NB4 (cell line): ENCODE results near the gene GPX8.

Experiments used
- CTCF ChIP-seq: IDR thresholded peaks from one replicate; pipeline ENCODE4 v1.5.1; 2012; ENCODE audit warnings: low read depth, low read length
- MAX ChIP-seq: IDR thresholded peaks from 2 replicates; pipeline ENCODE4 v1.6.1; 2011; ENCODE audit warnings: low read depth, low read length
- MYC ChIP-seq: IDR thresholded peaks from 2 replicates; pipeline ENCODE4 v1.6.1; 2011; ENCODE audit warnings: low read depth, low read length
- POLR2A ChIP-seq: IDR thresholded peaks from 2 replicates; pipeline ENCODE4 v1.6.1; 2011; ENCODE audit warnings: mild to moderate bottlenecking; ENCODE audit not compliant: insufficient read length; ENCODE audit errors: extremely low read depth

GRCh38 chr5:55176176-55176818 is 16.3 kb downstream of the GPX8 start:
- TF ChIP-seq CTCF (no peak), POLR2A (no peak), MYC (no peak), MAX (peak; percentile 78)
